ENCODE results near the gene RASSF7. TPM values are rescaled to one million over a fixed set of nuclear protein-coding genes. Genes with fewer than 3 reads are reported as not detected.

Gene RASSF7
- total RNA-seq, 1 donor from 2014 or later = 72.5 TPM

DNA sequence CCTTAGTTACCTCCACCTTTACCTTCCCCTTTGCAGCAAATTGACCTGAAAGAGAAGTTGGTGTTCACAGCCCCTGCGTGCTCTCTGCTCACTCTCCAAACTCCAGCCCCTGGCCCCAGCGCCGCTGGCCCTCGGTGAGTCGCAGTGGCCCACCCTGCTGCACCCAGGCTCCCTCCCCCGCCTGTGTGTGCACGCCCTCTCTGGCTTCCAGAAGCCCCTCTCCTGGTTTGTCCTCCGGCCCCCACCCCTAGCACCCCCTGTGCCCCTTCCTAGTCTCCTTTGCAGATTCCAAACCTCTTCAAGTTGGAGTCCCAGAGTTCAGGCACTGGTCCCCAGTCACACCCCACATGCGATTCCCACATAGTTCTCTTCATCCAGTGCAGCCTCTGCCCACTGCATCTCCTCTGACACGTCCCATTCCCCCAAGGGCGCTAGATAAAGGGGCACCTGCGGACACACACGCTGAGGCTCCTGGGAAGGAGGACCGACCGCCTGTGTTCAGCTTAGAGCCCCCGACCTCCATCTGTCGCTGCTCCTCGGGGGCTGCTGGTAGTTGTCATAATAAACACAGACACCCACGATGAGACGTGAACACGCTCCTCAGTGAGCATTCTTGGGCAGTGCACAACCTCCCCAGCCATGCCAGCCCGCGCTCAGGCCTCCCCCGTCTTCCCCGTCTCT, 14.0 kb downstream of the RASSF7 start:
- H3K4me3 ChIP-seq (ENCODE audit: low read depth, low read length) = peak overlapping the region; percentile 71
- H3K36me3 ChIP-seq (ENCODE audit: control insufficient read depth, insufficient read depth, low read length) = peaks cover 1% of the 10 kb centered on the region
- H3K27me3 ChIP-seq (ENCODE audit: control insufficient read depth, insufficient read depth, low read length) = no peaks in the 10 kb centered on the region
- TF ChIP-seq, protein P1, sequence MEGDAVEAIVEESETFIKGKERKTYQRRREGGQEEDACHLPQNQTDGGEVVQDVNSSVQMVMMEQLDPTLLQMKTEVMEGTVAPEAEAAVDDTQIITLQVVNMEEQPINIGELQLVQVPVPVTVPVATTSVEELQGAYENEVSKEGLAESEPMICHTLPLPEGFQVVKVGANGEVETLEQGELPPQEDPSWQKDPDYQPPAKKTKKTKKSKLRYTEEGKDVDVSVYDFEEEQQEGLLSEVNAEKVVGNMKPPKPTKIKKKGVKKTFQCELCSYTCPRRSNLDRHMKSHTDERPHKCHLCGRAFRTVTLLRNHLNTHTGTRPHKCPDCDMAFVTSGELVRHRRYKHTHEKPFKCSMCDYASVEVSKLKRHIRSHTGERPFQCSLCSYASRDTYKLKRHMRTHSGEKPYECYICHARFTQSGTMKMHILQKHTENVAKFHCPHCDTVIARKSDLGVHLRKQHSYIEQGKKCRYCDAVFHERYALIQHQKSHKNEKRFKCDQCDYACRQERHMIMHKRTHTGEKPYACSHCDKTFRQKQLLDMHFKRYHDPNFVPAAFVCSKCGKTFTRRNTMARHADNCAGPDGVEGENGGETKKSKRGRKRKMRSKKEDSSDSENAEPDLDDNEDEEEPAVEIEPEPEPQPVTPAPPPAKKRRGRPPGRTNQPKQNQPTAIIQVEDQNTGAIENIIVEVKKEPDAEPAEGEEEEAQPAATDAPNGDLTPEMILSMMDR (IDR thresholded peaks at IDR 0.05; ENCODE audit: insufficient read depth, low read length, poor library complexity, severe bottlenecking) = no peak
- no peak for DNase-seq (ENCODE audit: low read depth)

DNA sequence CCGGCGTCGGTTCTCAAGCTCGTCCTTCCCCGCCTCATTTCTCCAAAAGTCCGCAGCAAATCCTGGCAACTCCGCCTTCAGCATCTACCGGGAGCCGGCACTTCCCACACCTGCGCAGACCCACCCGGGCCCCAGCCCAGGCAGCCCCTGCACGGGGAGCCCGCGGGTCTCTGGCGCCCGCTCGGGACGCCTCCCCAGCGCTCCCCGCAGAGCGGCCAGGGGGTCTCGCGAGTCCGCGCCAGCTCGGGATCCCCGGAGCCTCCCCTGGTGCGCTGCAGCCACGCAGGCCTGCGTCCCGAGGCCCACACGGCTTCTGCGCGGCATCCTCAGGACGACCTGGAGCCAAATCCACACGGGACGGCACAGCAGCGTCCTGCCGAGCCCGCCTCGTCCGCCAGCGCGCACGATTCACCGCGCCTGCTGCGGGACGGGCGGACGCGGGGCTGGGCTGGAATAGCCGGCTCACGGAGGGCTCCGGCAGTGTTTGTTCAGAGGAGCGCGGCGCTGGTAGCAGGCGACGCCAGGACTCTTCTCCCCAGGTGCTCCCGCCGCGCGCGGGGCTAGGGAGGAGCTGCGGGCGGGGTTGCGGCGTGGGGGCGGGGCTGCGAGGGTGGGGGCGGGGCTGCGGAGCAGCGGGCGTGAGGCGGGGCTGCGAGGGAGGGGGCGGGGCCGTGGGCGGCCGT, 14.7 kb downstream of the RASSF7 start:
- DNase-seq (ENCODE audit: low read depth) = no peak
- H3K4me3 ChIP-seq (ENCODE audit: low read depth, low read length) = peak overlapping the region; percentile 71
- peaks cover 1% of the 10 kb centered on the region for H3K36me3 ChIP-seq (ENCODE audit: control insufficient read depth, insufficient read depth, low read length)
- no peaks in the 10 kb centered on the region for H3K27me3 ChIP-seq (ENCODE audit: control insufficient read depth, insufficient read depth, low read length)
- TF ChIP-seq, protein P1 (IDR thresholded peaks at IDR 0.05; ENCODE audit: insufficient read depth, low read length, poor library complexity, severe bottlenecking) = no peak

DNA sequence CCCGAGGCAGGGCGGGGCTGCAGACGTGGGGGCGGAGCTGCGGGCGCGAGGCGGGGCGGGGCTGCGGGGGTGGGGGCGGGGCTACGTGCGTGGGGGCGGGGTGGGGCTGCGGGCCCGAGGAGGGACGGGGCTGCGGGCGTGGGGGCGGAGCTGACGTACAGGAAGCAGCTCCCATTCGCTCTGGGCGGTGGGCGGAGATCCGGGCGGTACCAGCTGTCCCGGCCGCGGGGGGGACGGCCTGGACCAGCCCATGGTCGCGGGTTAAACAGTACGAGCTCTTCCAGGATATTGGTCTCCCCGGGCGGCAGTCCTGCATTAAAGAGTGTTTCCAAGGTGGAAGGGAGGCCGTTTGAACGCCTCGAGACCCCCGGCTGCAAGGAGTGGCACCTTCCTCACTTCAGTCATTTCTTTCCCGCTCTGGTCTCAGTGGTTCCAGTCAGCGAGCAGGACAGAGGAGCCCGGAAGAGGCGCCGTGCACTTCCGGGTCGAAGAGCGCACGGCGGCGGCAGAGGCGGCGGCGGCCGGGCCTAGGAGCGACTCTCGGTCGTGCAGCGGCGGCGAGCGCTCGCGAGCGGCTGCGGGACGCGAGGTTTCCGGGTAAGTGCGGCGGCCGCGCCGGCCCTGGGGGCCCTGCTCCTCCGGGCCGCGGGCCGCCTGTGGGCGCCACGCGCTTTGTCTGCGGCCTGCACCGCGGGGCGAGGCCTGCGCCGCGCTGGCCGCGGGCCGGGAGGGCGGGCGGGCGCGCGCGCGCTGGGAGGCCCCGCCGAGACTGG, 15.4 kb downstream of the RASSF7 start, which contains the start of gene PHRF1:
Gene PHRF1, plus strand, starts transcription at position 475 of the 773 bp plus-strand sequence. CDS start 5,043 bp downstream, outside the sequence.
- TF ChIP-seq, protein P1 (IDR thresholded peaks at IDR 0.05; ENCODE audit: insufficient read depth, low read length, poor library complexity, severe bottlenecking) = no peak
- Histone ChIP-seq H3K36me3 (ENCODE audit: control insufficient read depth, insufficient read depth, low read length) (peaks cover 1% of the 10 kb centered on the region), H3K4me3 (ENCODE audit: low read depth, low read length) (peak within 1 kb of the TSS; percentile 75), H3K27me3 (ENCODE audit: control insufficient read depth, insufficient read depth, low read length) (no peaks in the 10 kb centered on the region)
- peak; percentile 56 for DNase-seq (ENCODE audit: low read depth)

DNA sequence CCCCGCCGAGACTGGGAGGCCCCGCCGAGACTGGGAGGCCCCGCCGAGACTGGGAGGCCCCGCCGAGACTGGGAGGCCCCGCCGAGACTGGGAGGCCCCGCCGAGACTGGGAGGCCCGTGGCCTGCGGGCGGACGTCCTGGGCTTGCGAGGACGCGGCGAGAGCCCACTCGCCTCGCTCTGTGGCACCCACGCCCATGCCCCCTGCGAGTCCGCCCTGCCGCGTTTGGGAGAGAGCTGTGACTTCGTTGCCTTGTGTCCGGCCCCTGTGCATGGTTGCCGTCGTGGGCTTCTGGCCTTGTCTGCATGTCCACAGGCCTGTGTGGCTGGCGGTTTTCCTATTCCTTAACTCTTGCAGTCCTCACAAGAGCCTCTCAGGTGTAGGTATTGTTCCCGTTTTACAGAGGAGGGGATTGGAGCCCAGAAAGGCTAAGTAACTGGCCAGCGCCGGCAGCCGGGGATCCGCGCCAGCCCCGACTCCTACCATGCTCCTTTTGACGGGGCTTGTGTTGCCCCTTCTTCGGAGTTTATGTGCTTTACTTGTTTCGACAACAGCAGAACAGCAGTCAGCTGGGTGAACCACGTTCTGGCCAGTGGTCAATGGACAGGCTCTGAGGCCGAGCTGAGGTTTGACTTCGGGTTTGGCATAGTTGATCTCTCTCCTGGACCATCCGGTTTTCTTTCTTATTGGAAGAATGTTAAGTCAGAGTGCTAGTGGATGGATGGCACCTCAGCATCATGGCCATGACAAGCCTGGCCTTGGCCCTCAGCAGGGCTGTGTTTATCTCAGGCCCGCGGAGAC, 16.2 kb downstream of the RASSF7 start:
- TF ChIP-seq, protein P1 (IDR thresholded peaks at IDR 0.05; ENCODE audit: insufficient read depth, low read length, poor library complexity, severe bottlenecking) = no peak
- no peak for DNase-seq (ENCODE audit: low read depth)
- H3K36me3 ChIP-seq (ENCODE audit: control insufficient read depth, insufficient read depth, low read length) = peaks cover 1% of the 10 kb centered on the region

DNA sequence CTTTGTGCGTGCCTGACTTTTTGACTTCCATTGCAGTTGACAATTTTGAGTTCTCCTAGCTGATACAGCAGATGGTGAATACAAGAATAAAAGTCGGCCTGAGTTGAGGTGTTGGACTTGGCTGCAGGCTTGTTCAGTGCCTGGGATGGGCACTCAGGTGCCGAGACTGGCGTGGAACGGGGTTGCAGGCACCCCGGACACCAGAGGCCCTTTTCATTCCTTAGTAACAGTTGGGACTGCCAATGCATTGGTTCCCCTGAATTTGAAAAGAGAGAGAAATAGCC, 16.8 kb downstream of the RASSF7 start:
- no peak for DNase-seq (ENCODE audit: low read depth)
- Histone ChIP-seq H3K4me3 (ENCODE audit: low read depth, low read length) (peak overlapping the region; percentile 75), H3K36me3 (ENCODE audit: control insufficient read depth, insufficient read depth, low read length) (peaks cover 1% of the 10 kb centered on the region), H3K27me3 (ENCODE audit: control insufficient read depth, insufficient read depth, low read length) (no peaks in the 10 kb centered on the region)
- TF ChIP-seq, protein P1 (IDR thresholded peaks at IDR 0.05; ENCODE audit: insufficient read depth, low read length, poor library complexity, severe bottlenecking) = no peak

More for the DNA sequence above, 16.2 kb downstream of the RASSF7 start:
- H3K27me3 ChIP-seq (ENCODE audit: control insufficient read depth, insufficient read depth, low read length) = no peaks in the 10 kb centered on the region
- peak overlapping the region; percentile 75 for H3K4me3 ChIP-seq (ENCODE audit: low read depth, low read length)

Data from kidney epithelial cell (primary cell).